Measurements from ENCODE around the gene NAA50.

The NAA50 gene

GRCh38 chr3:113758389-113759024 lies 12.5 kb upstream of the NAA50 start:
- in situ Hi-C loops (cut with MboI; ENCODE audit: low pct_unique_long_range_greater_than_20kb, low sequenced_read_pairs, unreplicated experiment) = no loop called here
- no peak for DNase-seq (ENCODE audit: low spot score)
- TF ChIP-seq CTCF (IDR thresholded peaks at IDR 0.05; ENCODE audit: extremely low read depth, insufficient read depth, missing control alignments) = no peak

- no peak for TF ChIP-seq CTCF (IDR thresholded peaks at IDR 0.05; ENCODE audit: extremely low read depth, insufficient read depth, missing control alignments)
- DNase-seq (ENCODE audit: low spot score) = peak; percentile 23
- in situ Hi-C loops (cut with MboI; ENCODE audit: low pct_unique_long_range_greater_than_20kb, low sequenced_read_pairs, unreplicated experiment) = no loop called here
These were observed 8.6 kb upstream of the NAA50 start for GRCh38 chr3:113754494-113755159.

- TF ChIP-seq CTCF (IDR thresholded peaks at IDR 0.05; ENCODE audit: extremely low read depth, insufficient read depth, missing control alignments) = no peak
- in situ Hi-C loops (cut with MboI; ENCODE audit: low pct_unique_long_range_greater_than_20kb, low sequenced_read_pairs, unreplicated experiment) = no loop called here
These were observed 7.4 kb upstream of the NAA50 start for GRCh38 chr3:113753376-113753985.

GRCh38 chr3:113751141-113751540 lies 5.1 kb upstream of the NAA50 start:
- DNase-seq (ENCODE audit: low spot score) = no peak
- in situ Hi-C loops (cut with MboI; ENCODE audit: low pct_unique_long_range_greater_than_20kb, low sequenced_read_pairs, unreplicated experiment) = no loop called here
- TF ChIP-seq CTCF (IDR thresholded peaks at IDR 0.05; ENCODE audit: extremely low read depth, insufficient read depth, missing control alignments) = no peak

More at GRCh38 chr3:113753376-113753985, 7.4 kb upstream of the NAA50 start:
- no peak for DNase-seq (ENCODE audit: low spot score)

GRCh38 chr3:113747283-113748046 lies 1.4 kb upstream of the NAA50 start:
- peak; percentile 26 for DNase-seq (ENCODE audit: low spot score)
- in situ Hi-C loops (cut with MboI; ENCODE audit: low pct_unique_long_range_greater_than_20kb, low sequenced_read_pairs, unreplicated experiment) = no loop called here

More at GRCh38 chr3:113747283-113748046, 1.4 kb upstream of the NAA50 start:
- no peak for TF ChIP-seq CTCF (IDR thresholded peaks at IDR 0.05; ENCODE audit: extremely low read depth, insufficient read depth, missing control alignments)
